Measurements from ENCODE around the gene IL1R2.
A peak's percentile ranks its signal among the peaks of the same experiment; 100 is the strongest.

The IL1R2 gene

GRCh38 chr2:101972621-101973434, 18.9 kb upstream of the IL1R2 start:
- TF ChIP-seq USF1 (IDR thresholded peaks at IDR 0.05) (no peak), FOXM1 (IDR thresholded peaks at IDR 0.05; ENCODE audit: borderline replicate concordance, low read depth) (no peak), EGR1 (IDR thresholded peaks at IDR 0.05) (no peak), TAF1 (IDR thresholded peaks at IDR 0.05; ENCODE audit: low read depth) (no peak), YY1 (IDR thresholded peaks at IDR 0.05; ENCODE audit: low read depth) (no peak), RAD21 (IDR thresholded peaks at IDR 0.05; ENCODE audit: low read depth) (no peak), CEBPB (IDR thresholded peaks at IDR 0.05) (no peak), EP300 (IDR thresholded peaks at IDR 0.05; ENCODE audit: borderline replicate concordance) (no peak), NFIC (IDR thresholded peaks at IDR 0.05) (no peak), TCF12 (IDR thresholded peaks at IDR 0.05; ENCODE audit: low read depth) (no peak), CREB1 (IDR thresholded peaks at IDR 0.05; ENCODE audit: low read depth) (no peak)

- TF ChIP-seq USF1 (IDR thresholded peaks at IDR 0.05) (no peak), FOXM1 (IDR thresholded peaks at IDR 0.05; ENCODE audit: borderline replicate concordance, low read depth) (no peak), EGR1 (IDR thresholded peaks at IDR 0.05) (no peak), ZBTB7A (IDR thresholded peaks at IDR 0.05; ENCODE audit: low read depth) (no peak), CEBPB (IDR thresholded peaks at IDR 0.05) (no peak), CREB1 (IDR thresholded peaks at IDR 0.05; ENCODE audit: low read depth) (no peak), EP300 (IDR thresholded peaks at IDR 0.05; ENCODE audit: borderline replicate concordance) (no peak), REST (IDR thresholded peaks at IDR 0.05; ENCODE audit: low read depth) (no peak), TEAD4 (IDR thresholded peaks at IDR 0.05) (no peak)
These were observed 17.1 kb upstream of the IL1R2 start for GRCh38 chr2:101974663-101975062.

GRCh38 chr2:101975171-101975870, 16.4 kb upstream of the IL1R2 start:
- TF ChIP-seq YY1 (IDR thresholded peaks at IDR 0.05; ENCODE audit: low read depth): no peak
- no peak for TF ChIP-seq EP300 (IDR thresholded peaks at IDR 0.05; ENCODE audit: borderline replicate concordance)
- no peak for TF ChIP-seq MAX (IDR thresholded peaks at IDR 0.05)
- no peak for TF ChIP-seq TCF12 (IDR thresholded peaks at IDR 0.05; ENCODE audit: low read depth)
- no peak for TF ChIP-seq FOXM1 (IDR thresholded peaks at IDR 0.05; ENCODE audit: borderline replicate concordance, low read depth)
- TF ChIP-seq EGR1 (IDR thresholded peaks at IDR 0.05): no peak
- TF ChIP-seq CEBPB (IDR thresholded peaks at IDR 0.05): no peak
- TF ChIP-seq TAF1 (IDR thresholded peaks at IDR 0.05; ENCODE audit: low read depth): no peak
- TF ChIP-seq ZBTB7A (IDR thresholded peaks at IDR 0.05; ENCODE audit: low read depth): no peak

GRCh38 chr2:101976891-101977290, 14.9 kb upstream of the IL1R2 start:
- no peak for TF ChIP-seq RAD21 (IDR thresholded peaks at IDR 0.05; ENCODE audit: low read depth)
- no peak for TF ChIP-seq TCF12 (IDR thresholded peaks at IDR 0.05; ENCODE audit: low read depth)
- no peak for TF ChIP-seq EP300 (IDR thresholded peaks at IDR 0.05; ENCODE audit: borderline replicate concordance)
- TF ChIP-seq CEBPB (IDR thresholded peaks at IDR 0.05): no peak
- no peak for TF ChIP-seq FOXM1 (IDR thresholded peaks at IDR 0.05; ENCODE audit: borderline replicate concordance, low read depth)
- TF ChIP-seq REST (IDR thresholded peaks at IDR 0.05; ENCODE audit: low read depth): no peak
- no peak for TF ChIP-seq NFIC (IDR thresholded peaks at IDR 0.05)

GRCh38 chr2:101980368-101980767, 11.4 kb upstream of the IL1R2 start:
- TF ChIP-seq CEBPB (IDR thresholded peaks at IDR 0.05) (no peak), MAX (IDR thresholded peaks at IDR 0.05) (0 out of 2 replicates have a peak, but pooled peaks have one; percentile 10), NFIC (IDR thresholded peaks at IDR 0.05) (0 out of 2 replicates have a peak, but pooled peaks have one; percentile 5), RAD21 (IDR thresholded peaks at IDR 0.05; ENCODE audit: low read depth) (no peak), YY1 (IDR thresholded peaks at IDR 0.05; ENCODE audit: low read depth) (no peak), EGR1 (IDR thresholded peaks at IDR 0.05) (no peak), EP300 (IDR thresholded peaks at IDR 0.05; ENCODE audit: borderline replicate concordance) (no peak), ZBTB7A (IDR thresholded peaks at IDR 0.05; ENCODE audit: low read depth) (no peak)

Measured in Ishikawa (cell line).